ENCODE measurements around the gene ERICH6B.

DNA sequence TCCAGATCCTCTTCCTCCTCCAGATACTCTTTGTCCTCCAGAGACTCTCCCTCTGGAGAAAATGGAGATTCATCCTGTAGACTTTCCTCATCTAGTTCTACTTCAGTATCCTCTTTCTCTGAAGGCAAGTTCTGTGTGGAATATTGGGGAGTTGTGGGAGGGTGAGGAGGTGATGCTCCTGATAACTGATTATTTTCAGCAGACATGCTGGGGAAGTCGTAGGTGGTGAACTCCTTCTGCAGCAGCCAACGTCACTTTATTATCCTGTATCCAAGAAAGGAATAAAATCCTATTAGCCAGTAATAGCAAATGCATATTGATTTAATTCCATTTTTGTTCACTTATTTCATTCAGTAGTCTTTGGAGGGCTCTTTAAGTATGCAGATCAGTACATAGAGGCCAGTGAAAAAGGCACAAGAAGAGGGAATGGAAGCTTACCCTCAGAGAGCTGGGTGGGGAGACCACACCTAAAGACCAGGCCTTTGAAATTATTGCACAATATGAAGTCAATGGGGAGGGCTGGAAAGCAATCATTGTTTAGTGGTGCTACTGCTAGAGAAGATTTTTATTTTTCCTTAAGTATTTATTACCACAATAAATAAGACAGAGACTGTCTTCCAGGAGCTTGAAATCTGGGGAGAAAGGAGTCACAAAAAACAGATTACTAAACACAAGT, 18.6 kb downstream of the ERICH6B start:
- no peak for TF ChIP-seq CTCF (IDR thresholded peaks at IDR 0.05)
- no peak for TF ChIP-seq POLR2A (IDR thresholded peaks at IDR 0.05)

All from gastroesophageal sphincter (tissue), 3 donors.